HG03432 (cell line): Measurements from ENCODE around the gene LRRC1.
"Not testable (repeated sequence)": the region's sequence is repeated elsewhere in the genome, so short reads cannot be mapped to it uniquely, and the experiment has no call there.

Experiments
- ATAC-seq: cut with Tn5 transposase; IDR thresholded peaks from one replicate; pipeline ENCODE4 v1.9.1; 2021; ENCODE audit warnings: mild to moderate bottlenecking, moderate library complexity; ENCODE audit not compliant: unreplicated experiment

The LRRC1 gene

DNA sequence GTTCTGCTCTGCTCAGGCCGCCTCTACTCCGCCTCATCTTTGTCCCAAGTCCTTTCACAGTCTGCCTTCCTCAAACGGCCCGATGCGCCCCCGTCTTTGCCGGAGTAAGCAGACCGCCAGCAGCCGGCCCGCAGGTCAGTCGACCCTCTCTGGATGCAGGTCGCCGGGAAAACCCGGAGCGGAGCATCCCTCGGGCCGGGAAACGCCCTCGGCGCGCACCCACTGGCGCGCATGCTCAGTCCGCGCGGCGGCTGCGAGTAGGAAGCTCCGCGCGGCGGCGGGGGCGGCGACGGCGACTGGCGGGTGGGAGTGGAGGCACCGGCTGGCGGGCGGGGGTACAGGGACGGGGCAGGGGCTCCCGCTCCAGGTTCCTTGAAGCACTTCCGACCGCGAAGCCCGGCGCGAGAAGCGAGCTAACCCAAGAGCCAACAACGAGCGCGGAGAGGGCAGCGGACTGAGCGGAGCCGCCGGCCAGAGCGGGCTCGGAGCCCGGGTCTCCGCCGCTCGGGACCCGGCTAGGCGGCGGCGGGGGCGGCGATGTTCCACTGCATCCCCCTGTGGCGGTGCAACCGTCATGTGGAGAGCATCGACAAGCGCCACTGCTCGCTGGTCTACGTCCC, at the start of gene LRRC1:
Gene LRRC1, plus strand, starts transcription at position 286 of the 620 bp plus-strand sequence. Its CDS starts 252 bp downstream, at position 538.
- peak; percentile 83 for ATAC-seq

- ATAC-seq, result no peak
Measured at GRCh38 chr6:53746442-53747103, 48.2 kb upstream of the LRRC1 start.

- no peak for ATAC-seq
Measured at GRCh38 chr6:53750052-53750650, 44.7 kb upstream of the LRRC1 start.

- no peak for ATAC-seq
Measured at GRCh38 chr6:53751417-53751816, 43.4 kb upstream of the LRRC1 start.

DNA sequence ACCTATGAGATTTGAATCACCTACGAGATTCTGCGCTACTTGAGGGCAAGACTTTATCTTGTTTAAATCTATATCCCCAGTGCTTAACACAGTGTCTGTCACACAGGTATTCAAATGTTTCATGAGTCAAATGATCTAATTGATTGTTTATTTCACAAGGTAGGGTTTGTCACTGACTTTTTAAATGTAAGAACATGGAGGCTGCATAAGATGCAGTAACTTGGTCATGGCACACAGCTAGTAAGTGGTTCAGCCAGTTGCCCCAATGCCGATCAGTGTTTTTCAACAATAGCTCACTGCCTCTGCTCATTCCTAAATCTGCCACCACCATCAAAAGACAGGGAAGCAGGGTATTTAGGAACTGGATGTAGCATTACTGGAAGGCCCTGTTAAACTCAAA, 42.4 kb upstream of the LRRC1 start:
- no peak for ATAC-seq

DNA sequence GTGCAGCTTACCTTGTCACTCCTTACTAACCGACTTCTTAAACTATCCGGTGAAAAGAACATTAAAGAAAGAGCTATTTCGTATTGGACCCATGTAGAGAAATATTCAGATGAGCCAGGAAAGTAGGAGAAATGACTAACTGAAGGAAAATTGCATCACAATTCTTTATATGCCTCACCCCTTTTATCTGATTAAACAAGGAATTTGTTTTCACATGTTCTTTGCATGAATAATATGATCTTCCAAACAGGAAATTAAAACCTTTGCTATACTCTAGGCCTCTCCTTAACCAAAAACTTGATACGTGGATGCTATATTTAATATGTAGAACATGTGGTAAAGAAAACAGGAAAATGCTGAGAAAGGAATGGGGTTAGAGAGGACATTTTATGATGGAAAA, 41.9 kb upstream of the LRRC1 start:
- no peak for ATAC-seq

- ATAC-seq, result no peak
Measured at GRCh38 chr6:53754330-53754729, 40.5 kb upstream of the LRRC1 start.

DNA sequence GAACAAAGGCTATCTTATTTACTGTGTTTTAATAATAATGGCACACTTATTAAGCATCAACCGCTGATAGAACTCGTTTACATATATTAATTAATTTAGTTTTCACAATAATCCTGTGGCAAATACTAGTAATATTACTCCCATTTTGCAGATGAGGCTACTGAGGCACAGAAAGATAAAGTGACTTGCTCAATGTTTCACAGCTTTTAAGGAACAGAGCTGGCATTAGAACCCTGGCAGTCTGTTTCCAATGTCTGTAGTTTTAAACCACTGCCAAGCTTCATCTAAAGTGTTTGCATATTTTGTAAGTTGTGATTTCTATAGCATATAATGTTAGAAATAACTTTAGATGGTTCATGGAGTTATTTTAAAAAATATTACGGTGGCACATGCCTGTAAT, 38.4 kb upstream of the LRRC1 start:
- ATAC-seq, result no peak

DNA sequence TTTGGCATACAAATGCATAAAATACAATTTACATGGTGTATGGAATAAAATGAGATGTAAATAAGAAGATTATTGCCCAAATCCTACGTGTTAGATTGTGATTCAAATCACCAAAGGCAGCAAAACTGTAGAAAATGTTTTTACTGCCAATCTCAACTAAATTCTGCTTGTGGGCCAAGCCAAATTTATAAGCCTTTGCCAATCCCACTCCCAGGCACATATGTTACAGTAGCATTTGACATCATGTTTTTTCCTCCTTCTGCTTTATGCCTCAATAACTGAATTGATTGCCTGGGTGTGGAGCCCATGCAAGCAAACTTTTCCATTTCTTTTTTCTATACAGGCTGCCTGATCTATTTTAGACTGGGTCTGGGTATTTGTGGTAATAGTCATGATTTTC, 36.3 kb upstream of the LRRC1 start:
- no peak for ATAC-seq

GRCh38 chr6:53761036-53761435, 33.8 kb upstream of the LRRC1 start:
- no peak for ATAC-seq

DNA sequence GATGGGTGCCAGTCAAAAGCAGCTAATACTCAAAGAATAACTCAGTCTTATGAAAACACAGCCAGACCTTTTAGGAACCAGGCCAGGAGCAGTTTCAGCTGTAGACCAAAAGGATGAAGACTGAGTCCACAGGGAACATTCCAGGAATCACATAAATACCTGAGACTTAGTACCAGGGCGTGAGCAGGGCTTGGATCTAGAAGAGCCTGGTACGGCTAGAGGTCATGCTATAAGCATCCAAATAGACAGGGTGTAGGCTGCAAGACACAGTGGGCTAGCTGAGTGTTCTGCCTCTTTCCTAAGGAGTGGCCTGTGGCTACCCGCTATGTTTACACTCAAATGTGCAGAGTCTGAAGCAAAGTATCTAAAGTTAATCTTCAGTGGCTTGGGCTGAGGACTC, 29.5 kb upstream of the LRRC1 start:
- ATAC-seq, result no peak

- ATAC-seq, result no peak
Measured at GRCh38 chr6:53766930-53767329, 27.9 kb upstream of the LRRC1 start.

DNA sequence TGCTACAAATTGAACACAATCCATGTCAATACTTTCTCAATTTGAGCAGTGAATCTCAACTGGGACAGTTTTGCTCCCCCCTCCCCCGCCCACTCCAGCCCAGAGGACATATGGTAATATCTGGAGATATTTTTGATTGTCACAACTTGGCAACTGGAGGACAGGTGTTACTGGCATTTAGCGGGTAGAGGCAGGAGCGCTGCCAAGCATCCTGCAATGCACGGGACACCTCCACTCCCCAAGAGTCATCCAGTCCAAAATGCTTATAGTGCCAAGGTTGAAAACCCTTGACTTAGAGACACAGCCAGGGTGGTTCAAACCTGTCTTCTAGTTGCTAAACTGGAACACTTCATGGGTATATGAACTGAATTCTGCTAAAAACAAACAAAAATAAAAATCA, 26.9 kb upstream of the LRRC1 start:
- ATAC-seq, result no peak

DNA sequence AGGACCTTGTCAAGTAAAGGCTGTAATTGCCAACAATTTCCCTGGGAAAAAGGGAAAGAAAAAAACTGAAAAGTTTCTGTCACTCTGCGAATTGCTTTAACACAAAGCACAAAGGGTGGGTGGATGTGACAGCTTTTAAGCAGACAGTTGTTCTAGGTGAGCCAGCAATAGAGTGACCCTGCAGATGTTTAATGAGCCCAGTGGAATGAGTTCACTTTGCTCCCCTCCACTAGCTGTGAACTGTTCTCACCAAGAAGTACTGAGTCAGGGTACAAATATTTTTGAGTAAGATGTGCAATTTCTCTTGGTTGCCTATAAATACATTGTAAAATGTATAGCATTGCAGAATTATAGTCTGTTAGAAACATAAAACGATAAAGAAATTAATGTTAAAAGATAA, 26.2 kb upstream of the LRRC1 start:
- no peak for ATAC-seq

GRCh38 chr6:53770780-53771249, 24.0 kb upstream of the LRRC1 start:
- no peak for ATAC-seq

DNA sequence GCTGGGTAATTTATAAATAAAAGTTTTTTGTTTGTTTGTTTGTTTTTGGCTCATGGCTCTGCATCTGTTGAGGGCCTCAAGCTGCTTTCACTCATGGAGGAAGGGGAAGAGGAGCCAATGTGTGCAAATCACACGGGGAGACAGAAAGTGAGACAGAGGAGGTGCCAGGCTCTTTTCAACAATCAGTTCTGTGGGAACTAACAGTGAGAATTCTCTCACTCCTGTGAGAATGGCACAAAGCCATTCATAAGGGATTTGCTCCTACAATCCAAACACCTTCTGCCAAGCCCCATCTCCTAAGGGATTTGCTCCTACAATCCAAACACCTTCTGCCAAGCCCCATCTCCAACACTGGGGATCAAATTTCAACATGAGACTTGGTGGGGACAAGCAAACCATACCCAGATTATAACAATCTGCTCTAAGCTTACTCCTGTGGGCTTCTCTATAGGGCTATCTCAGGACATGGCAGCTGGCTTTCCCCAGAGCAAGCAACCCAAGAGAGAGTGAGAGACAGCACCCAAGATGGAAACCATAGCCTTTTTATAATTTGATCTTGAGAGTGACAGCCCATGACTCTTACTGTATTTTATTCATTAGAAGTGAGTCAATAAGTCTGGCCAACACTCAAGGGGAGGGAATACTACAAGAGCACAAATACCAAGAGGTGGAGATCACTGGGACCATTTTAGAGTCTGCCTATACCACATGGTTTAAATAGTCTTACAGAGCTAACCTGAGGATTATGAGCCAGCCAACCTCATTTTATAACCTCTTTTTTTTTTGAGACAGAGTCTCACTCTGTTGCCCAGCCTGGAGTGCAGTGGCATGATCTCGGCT, 22.8 kb upstream of the LRRC1 start:
- no peak for ATAC-seq

DNA sequence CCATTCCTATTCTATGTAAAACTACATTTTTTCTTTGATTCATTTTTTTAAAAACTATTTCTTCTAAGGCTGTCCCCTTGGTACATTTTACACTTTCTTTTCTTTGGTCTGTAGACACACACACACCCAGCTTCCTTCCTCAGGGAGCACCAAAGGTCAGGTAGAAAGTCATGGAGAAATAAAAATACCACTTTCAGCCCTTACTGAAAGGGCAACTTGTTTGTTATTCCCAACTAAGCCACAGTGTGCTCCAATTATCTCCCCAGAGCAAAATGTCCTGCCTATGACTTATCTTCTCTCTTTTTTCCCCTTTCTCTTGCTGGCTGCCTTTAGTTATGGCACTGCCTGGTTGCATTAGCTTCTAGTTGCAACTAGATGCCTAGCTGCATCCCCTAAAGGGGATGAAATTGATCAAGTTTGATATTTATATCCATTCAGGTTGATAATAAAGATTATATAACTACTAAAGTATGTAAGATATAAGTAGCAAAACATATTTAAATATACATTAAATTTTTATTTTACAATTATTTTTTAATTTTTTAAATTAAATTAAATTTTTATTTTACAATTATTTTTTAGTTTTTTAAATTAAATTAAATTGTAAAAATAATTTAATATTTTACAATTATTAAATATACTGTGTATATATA, 21.6 kb upstream of the LRRC1 start:
- no peak for ATAC-seq

DNA sequence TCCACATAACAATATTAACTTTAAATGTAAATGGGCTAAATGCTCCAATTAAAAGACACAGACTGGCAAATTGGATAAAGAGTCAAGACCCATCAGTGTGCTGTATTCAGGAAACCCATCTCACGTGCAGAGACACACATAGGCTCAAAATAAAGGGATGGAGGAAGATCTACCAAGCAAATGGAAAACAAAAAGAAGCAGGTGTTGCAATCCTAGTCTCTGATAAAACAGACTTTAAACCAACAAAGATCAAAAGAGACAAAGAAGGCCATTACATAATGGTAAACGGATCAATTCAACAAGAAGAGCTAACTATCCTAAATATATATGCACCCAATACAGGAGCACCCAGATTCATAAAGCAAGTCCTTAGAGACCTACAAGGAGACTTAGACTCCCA, 18.7 kb upstream of the LRRC1 start:
- ATAC-seq, result not testable (repeated sequence)

GRCh38 chr6:53784991-53785390, 9.8 kb upstream of the LRRC1 start:
- ATAC-seq, result not testable (repeated sequence)

- ATAC-seq, result no peak
Measured at GRCh38 chr6:53786832-53787231, 8.0 kb upstream of the LRRC1 start.

DNA sequence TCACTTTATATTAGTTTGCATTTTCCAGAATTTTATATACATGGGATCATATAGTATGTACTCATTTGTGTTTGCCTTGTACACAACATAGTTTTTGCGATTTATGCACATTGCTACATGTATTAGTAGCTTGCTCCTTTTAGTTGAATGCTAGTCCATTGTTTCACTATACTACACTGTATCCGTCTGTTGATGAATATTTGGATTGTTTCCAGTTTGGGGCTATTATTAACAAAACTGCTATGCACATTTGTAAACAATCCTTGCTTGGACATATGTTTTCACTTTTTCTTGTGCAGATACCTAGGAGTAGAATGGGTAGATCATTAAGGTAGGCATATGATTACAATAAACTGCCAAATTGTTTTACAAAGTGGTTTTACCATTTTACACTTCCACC, 3.9 kb upstream of the LRRC1 start:
- no peak for ATAC-seq
